NCI-H510A treated with DMSO at 0.1 percent for 48 hours (cell line): Measurements from ENCODE around the gene PCDHGB1.
"Not testable (repeated sequence)": the region's sequence is repeated elsewhere in the genome, so short reads cannot be mapped to it uniquely, and the experiment has no call there.

ENCODE experiments used
- DNase-seq: peaks from one replicate; lab custom pipeline; 2025; lab: John Stamatoyannopoulos, UW

PCDHGB1 gene

DNA sequence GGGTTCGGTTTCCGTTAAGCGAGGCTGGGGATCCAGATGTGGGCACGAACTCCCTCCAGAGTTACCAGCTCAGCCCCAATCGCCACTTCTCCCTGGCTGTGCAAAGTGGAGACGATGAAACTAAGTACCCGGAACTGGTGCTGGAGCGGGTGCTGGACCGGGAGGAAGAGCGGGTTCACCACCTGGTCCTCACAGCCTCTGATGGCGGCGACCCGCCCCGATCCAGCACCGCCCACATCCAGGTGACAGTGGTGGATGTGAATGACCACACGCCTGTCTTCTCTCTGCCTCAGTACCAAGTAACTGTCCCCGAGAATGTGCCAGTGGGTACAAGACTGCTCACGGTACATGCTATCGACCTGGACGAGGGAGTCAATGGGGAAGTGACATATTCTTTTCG lies 33.4 kb downstream of the PCDHGB1 start:
- DNase-seq, result no peak

DNA sequence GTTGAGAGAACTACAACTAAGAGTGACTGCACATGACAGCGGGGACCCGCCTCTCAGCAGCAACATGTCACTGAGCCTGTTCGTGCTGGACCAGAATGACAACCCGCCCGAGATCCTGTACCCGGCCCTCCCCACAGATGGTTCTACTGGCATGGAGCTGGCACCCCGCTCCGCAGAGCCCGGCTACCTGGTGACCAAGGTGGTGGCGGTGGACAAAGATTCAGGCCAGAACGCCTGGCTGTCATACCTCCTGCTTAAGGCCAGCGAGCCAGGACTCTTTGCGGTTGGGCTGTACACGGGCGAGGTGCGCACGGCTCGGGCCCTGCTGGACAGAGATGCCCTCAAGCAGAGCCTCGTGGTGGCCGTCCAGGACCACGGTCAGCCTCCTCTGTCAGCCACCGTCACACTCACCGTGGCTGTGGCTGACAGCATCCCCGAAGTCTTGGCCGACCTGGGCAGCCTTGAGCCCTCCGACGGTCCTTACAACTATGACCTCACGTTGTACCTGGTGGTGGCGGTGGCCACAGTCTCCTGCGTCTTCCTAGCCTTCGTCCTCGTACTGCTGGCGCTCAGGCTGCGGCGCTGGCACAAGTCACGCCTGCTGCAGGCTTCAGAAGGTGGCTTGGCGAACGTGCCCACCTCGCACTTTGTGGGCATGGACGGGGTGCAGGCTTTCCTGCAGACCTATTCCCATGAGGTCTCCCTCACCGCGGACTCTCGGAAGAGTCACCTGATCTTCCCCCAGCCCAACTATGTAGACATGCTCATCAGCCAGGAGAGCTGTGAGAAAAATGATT lies 34.8 kb downstream of the PCDHGB1 start:
- no peak for DNase-seq

DNA sequence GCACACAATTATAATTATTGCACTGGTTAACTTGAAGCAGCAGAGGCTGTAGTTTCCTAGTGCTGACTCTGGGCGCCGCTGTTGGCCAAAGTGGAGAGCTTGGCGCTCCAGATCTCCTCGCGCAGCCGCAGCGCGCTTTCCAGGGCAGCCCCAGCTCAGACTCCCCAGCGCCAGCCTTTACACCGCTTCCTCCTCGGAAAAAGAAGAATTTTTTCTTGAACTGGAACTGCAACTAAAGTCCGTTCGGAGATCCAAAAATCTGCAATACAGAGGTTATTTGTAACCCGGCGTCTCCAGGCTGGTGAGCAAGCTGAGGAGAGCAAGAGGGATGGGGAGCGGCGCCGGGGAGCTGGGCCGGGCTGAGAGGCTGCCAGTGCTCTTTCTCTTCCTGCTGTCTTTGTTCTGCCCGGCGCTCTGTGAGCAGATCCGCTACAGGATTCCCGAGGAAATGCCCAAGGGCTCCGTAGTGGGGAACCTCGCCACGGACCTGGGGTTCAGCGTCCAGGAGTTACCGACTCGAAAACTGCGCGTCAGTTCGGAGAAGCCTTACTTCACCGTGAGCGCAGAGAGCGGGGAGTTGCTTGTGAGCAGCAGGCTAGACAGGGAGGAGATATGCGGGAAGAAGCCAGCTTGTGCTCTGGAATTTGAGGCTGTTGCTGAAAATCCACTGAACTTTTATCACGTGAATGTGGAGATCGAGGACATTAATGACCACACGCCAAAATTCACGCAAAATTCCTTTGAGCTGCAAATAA lies 37.8 kb downstream of the PCDHGB1 start, which contains the start of gene PCDHGB4:
Gene PCDHGB4 (plus strand): TSS at position 142 of the 755 bp plus-strand sequence. CDS start 187 bp downstream, at position 329.
- not testable (repeated sequence) for DNase-seq

DNA sequence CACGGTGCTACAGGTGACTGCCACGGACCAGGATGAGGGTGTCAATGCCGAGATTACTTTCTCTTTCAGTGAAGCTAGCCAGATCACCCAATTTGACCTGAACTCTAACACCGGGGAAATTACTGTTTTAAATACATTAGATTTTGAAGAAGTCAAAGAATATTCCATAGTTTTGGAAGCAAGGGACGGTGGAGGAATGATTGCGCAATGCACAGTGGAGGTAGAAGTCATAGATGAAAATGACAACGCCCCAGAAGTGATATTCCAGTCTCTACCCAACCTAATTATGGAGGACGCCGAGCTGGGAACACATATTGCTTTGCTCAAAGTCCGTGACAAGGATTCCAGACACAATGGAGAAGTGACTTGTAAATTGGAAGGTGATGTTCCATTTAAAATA lies 38.8 kb downstream of the PCDHGB1 start:
- no peak for DNase-seq

DNA sequence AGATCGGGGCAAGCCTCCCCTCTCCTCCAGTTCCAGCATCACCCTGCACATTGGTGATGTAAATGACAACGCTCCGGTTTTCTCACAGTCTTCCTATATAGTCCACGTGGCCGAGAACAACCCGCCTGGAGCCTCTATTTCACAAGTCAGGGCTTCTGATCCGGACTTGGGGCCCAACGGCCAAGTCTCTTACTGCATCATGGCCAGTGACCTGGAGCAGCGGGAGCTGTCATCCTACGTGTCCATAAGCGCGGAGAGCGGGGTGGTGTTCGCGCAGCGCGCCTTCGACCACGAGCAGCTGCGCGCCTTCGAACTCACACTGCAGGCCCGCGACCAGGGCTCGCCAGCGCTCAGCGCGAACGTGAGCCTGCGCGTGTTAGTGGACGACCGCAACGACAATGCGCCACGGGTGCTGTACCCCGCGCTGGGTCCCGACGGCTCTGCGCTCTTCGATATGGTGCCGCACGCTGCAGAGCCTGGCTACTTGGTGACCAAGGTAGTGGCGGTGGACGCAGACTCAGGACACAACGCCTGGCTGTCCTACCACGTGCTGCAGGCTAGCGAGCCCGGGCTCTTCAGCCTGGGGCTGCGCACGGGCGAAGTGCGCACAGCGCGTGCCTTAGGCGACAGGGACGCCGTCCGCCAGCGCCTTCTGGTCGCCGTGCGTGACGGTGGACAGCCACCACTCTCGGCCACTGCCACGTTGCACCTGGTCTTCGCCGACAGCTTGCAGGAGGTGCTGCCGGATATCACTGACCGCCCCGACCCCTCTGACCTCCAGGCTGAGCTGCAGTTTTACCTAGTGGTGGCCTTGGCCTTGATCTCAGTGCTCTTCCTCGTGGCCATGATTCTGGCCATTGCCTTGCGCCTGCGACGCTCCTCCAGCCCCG lies 39.5 kb downstream of the PCDHGB1 start:
- DNase-seq, result no peak

DNA sequence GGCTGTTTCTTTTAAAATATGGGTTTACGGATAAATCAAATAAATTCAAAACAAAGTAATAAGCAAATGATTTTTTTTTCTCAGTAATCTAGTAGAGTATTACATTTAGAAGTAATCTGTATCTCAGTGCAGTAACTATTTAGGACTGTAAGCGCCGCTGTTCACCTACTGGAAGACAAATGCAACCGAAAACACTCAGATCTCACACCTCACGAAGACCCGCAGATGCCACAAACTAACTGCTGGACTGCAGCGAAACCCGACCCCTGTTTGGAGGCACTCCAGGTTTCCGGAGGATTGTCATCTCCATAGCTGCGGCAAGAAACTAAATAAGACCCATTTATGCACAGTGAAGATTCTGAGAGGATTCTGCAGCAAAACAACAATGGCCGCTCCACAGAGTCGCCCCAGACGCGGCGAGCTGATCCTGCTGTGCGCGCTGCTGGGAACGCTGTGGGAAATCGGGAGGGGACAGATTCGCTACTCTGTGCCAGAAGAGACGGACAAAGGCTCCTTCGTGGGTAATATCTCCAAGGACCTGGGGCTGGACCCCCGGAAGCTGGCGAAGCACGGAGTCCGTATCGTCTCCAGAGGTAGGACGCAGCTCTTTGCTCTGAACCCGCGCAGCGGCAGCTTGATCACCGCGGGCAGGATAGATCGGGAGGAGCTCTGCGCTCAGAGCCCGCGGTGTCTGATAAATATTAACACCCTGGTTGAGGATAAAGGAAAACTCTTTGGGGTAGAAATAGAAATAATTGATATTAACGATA lies 42.7 kb downstream of the PCDHGB1 start, which contains the start of gene PCDHGA8:
Gene PCDHGA8 (plus strand): TSS at position 205 of the 770 bp plus-strand sequence. CDS start 181 bp downstream, at position 386.
- no peak for DNase-seq

DNA sequence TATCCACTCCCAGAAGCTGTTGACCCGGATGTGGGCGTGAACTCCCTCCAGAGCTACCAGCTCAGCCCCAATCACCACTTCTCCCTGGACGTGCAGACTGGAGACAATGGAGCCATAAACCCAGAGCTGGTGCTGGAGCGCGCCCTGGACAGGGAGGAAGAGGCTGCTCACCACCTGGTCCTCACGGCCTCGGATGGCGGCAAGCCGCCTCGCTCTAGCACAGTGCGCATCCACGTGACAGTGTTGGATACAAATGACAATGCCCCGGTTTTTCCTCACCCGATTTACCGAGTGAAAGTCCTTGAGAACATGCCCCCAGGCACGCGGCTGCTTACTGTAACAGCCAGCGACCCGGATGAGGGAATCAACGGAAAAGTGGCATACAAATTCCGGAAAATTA lies 43.4 kb downstream of the PCDHGB1 start:
- no peak for DNase-seq

DNA sequence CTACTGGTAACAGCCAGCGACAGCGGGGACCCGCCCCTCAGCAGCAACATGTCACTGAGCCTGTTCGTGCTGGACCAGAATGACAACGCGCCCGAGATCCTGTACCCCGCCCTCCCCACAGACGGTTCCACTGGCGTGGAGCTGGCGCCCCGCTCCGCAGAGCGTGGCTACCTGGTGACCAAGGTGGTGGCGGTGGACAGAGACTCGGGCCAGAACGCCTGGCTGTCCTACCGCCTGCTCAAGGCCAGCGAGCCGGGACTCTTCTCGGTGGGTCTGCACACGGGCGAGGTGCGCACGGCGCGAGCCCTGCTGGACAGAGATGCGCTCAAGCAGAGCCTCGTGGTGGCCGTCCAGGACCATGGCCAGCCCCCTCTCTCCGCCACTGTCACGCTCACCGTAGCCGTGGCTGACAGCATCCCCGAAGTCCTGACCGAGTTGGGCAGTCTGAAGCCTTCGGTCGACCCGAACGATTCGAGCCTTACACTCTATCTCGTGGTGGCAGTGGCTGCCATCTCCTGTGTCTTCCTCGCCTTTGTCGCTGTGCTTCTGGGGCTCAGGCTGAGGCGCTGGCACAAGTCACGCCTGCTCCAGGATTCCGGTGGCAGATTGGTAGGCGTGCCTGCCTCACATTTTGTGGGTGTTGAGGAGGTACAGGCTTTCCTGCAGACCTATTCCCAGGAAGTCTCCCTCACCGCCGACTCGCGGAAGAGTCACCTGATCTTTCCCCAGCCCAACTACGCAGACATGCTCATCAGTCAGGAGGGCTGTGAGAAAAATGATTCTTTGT lies 44.7 kb downstream of the PCDHGB1 start:
- DNase-seq, result not testable (repeated sequence)

DNA sequence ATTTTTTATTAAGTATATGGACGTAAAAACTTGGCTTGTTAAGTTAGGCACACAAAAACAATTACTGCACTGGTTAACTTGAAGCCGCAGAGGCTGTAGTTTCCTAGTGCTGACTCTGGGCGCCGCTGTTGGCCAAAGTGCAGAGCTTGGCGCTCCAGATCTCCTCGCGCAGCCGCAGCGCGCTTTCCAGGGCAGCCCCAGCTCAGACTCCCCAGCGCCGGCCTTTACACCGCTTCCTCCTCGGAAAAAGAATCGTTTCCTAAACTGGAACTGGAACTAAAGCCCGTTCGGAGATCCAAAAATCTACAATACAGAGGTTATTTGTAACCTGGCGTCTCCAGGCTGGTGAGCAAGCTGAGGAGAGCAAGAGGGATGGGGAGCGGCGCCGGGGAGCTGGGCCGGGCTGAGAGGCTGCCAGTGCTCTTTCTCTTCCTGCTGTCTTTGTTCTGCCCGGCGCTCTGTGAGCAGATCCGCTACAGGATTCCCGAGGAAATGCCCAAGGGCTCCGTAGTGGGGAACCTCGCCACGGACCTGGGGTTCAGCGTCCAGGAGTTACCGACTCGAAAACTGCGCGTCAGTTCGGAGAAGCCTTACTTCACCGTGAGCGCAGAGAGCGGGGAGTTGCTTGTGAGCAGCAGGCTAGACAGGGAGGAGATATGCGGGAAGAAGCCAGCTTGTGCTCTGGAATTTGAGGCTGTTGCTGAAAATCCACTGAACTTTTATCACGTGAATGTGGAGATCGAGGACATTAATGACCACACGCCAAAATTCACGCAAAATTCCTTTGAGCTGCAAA lies 48.1 kb downstream of the PCDHGB1 start, which contains the start of gene PCDHGB5:
Gene PCDHGB5 (plus strand): TSS at position 192 of the 796 bp plus-strand sequence. CDS start 181 bp downstream, at position 373.
- DNase-seq, result not testable (repeated sequence)

DNA sequence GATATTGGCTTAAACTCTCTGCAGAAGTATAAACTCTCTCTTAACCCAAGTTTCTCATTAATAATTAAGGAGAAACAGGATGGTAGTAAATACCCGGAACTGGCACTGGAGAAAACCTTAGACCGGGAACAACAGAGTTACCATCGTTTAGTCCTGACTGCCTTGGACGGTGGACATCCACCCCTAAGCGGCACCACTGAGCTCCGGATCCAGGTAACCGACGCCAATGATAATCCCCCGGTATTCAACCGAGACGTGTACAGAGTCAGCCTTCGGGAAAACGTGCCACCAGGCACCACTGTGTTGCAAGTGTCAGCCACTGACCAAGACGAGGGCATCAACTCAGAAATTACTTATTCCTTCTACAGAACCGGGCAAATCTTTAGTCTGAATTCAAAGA lies 48.7 kb downstream of the PCDHGB1 start:
- DNase-seq, result no peak

DNA sequence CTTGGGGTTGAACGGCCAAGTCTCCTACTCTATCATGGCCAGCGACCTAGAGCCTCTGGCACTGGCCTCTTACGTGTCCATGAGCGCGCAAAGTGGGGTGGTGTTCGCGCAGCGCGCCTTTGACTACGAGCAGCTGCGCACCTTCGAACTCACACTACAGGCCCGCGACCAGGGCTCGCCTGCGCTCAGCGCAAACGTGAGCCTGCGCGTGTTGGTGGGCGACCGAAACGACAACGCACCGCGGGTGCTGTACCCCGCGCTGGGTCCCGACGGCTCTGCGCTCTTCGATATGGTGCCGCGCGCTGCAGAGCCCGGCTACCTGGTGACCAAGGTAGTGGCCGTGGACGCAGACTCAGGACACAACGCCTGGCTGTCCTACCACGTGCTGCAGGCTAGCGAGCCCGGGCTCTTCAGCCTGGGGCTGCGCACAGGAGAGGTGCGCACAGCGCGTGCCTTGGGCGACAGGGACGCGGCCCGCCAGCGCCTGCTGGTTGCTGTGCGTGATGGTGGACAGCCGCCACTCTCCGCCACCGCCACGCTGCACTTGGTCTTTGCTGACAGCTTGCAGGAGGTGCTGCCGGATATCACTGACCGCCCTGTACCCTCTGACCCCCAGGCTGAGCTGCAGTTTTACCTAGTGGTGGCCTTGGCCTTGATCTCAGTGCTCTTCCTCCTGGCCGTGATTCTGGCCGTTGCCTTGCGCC lies 49.8 kb downstream of the PCDHGB1 start:
- DNase-seq, result no peak
